ENCODE measurements around the gene C5orf22. TPM values are rescaled to one million over a fixed set of nuclear protein-coding genes. Genes with fewer than 3 reads are reported as not detected.

The C5orf22 gene
- total RNA-seq, 1 donor from 2014 or later: 17.2 TPM

DNA sequence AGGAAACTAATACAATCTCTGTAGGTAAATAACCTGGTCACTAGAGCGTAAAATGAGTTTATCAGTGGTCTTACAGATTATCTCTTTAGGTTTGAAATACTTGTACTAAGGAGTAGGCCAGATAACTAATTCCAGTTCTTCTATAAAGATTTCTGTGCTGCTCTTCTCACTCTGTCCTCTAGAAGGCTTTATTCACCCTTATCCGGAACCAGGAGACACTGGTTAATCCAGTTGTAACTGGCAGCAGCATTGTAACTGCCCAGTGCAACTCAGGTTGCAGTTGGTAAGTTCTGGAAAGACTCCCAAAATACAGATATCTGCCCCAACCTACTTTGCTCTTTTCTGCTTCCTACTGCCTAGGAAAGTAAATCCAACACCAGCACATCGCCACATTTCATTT lies 19.8 kb downstream of the C5orf22 start:
- Mint-ChIP-seq H3K4me1 (ENCODE audit: low read depth) (no peaks in the 10 kb centered on the region), H3K27me3 (ENCODE audit: low read depth) (no peaks in the 10 kb centered on the region), H3K36me3 (ENCODE audit: low read depth) (peaks cover 36% of the 10 kb centered on the region), H3K4me3 (ENCODE audit: unreplicated experiment) (no peak overlapping the region), H3K9me3 (ENCODE audit: low read depth) (no peaks in the 10 kb centered on the region), H3K27ac (ENCODE audit: unreplicated experiment) (no peak overlapping the region)
- TF ChIP-seq, protein P1, sequence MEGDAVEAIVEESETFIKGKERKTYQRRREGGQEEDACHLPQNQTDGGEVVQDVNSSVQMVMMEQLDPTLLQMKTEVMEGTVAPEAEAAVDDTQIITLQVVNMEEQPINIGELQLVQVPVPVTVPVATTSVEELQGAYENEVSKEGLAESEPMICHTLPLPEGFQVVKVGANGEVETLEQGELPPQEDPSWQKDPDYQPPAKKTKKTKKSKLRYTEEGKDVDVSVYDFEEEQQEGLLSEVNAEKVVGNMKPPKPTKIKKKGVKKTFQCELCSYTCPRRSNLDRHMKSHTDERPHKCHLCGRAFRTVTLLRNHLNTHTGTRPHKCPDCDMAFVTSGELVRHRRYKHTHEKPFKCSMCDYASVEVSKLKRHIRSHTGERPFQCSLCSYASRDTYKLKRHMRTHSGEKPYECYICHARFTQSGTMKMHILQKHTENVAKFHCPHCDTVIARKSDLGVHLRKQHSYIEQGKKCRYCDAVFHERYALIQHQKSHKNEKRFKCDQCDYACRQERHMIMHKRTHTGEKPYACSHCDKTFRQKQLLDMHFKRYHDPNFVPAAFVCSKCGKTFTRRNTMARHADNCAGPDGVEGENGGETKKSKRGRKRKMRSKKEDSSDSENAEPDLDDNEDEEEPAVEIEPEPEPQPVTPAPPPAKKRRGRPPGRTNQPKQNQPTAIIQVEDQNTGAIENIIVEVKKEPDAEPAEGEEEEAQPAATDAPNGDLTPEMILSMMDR (IDR thresholded peaks at IDR 0.05): no peak
- no peak for DNase-seq (ENCODE audit: low spot score)

DNA sequence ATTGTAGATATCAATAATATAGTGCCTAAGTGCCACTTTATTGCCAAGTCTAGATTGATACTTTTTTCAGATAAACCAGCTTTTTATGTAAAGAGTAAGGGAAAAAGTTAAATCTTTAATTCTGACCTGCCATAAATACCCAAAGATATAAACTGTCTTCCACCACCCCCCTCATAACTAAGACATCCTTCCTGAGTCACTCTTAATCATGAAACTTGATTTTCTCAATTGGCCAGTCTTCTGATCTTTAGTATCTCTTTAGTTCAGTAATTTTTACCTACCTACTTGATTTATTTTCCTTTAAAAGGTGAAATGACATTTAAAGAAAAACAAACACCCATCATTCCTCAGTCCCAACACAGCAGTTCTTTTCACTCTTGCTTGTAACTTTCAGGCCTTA lies 21.8 kb downstream of the C5orf22 start:
- peaks cover 21% of the 10 kb centered on the region for H3K36me3 Mint-ChIP-seq (ENCODE audit: low read depth)

DNA sequence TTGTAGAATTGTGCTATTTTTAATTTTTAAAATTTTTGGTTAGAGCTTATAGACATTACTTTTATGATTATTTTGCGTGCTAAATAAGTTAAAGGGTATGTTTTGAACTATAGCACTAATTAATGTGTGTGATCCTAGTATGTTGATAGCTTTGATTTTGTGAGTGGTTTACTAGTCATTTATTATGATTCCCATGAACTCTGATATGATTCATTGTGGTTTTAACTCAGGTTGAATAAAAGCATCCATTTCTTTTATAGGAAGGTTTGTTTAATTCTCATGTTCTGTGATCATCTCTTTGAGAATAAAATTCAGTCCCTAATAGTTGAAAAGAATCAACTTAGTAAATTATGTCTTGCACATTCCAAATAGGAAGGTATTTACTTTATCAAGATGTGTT lies 22.5 kb downstream of the C5orf22 start:
- Mint-ChIP-seq H3K27me3 (ENCODE audit: low read depth) (no peaks in the 10 kb centered on the region), H3K9me3 (ENCODE audit: low read depth) (no peaks in the 10 kb centered on the region), H3K4me3 (ENCODE audit: unreplicated experiment) (no peak overlapping the region), H3K27ac (ENCODE audit: unreplicated experiment) (no peak overlapping the region), H3K36me3 (ENCODE audit: low read depth) (peaks cover 21% of the 10 kb centered on the region), H3K4me1 (ENCODE audit: low read depth) (no peaks in the 10 kb centered on the region)
- TF ChIP-seq, protein P1 (IDR thresholded peaks at IDR 0.05): no peak
- no peak for DNase-seq (ENCODE audit: low spot score)

More for the DNA sequence above, 21.8 kb downstream of the C5orf22 start:
- no peak for DNase-seq (ENCODE audit: low spot score)
- no peaks in the 10 kb centered on the region for H3K27me3 Mint-ChIP-seq (ENCODE audit: low read depth)
- H3K9me3 Mint-ChIP-seq (ENCODE audit: low read depth): no peaks in the 10 kb centered on the region
- no peak overlapping the region for H3K4me3 Mint-ChIP-seq (ENCODE audit: unreplicated experiment)
- no peaks in the 10 kb centered on the region for H3K4me1 Mint-ChIP-seq (ENCODE audit: low read depth)
- TF ChIP-seq, protein P1 (IDR thresholded peaks at IDR 0.05): no peak
- no peak overlapping the region for H3K27ac Mint-ChIP-seq (ENCODE audit: unreplicated experiment)

DNA sequence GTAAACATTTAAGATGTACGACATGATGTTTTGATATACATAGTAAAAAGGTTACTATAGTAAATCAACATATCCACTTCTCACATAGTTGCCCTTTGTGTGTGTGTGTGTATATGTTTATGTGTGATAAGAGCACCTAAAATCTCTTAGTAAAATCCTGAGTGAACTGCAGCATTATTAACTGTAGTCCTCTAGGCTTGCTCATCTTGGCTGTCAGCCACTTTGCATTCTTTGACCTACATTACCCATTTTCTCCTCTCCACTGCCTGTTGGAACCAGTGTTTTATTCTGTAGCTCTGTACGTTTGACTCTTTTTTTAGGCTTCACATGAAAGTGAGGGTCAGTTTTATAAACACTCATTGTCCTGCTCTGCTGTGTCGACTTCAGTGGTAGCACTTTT lies 24.4 kb downstream of the C5orf22 start:
- Mint-ChIP-seq H3K36me3 (ENCODE audit: low read depth) (peaks cover 18% of the 10 kb centered on the region), H3K27me3 (ENCODE audit: low read depth) (no peaks in the 10 kb centered on the region), H3K4me3 (ENCODE audit: unreplicated experiment) (no peak overlapping the region), H3K4me1 (ENCODE audit: low read depth) (no peaks in the 10 kb centered on the region), H3K27ac (ENCODE audit: unreplicated experiment) (no peak overlapping the region), H3K9me3 (ENCODE audit: low read depth) (no peaks in the 10 kb centered on the region)
- DNase-seq (ENCODE audit: low spot score): no peak
- TF ChIP-seq, protein P1 (IDR thresholded peaks at IDR 0.05): no peak

DNA sequence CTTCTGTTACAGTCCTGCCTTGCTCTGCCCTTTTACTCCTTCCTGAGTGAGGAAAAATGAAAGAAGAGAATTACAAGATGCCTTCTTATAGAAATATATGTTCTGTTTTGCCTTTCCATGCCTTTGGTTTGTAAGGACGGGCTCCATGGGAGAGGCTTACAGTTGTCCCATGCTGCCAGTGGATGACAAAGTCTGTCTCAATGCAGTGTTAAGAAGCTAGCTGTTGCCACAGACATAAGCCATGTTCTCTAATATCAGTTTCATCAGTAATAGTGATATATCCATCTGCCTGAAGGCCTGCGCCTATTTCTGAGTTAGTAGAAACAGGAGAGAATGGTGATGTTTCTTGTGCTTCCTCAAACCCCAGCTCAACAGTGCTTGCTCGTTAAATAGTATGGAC lies 27.8 kb downstream of the C5orf22 start:
- no peak overlapping the region for H3K27ac Mint-ChIP-seq (ENCODE audit: unreplicated experiment)
- H3K36me3 Mint-ChIP-seq (ENCODE audit: low read depth): peaks cover 6% of the 10 kb centered on the region
- no peaks in the 10 kb centered on the region for H3K27me3 Mint-ChIP-seq (ENCODE audit: low read depth)
- no peaks in the 10 kb centered on the region for H3K9me3 Mint-ChIP-seq (ENCODE audit: low read depth)
- no peak overlapping the region for H3K4me3 Mint-ChIP-seq (ENCODE audit: unreplicated experiment)
- DNase-seq (ENCODE audit: low spot score): no peak
- H3K4me1 Mint-ChIP-seq (ENCODE audit: low read depth): no peaks in the 10 kb centered on the region
- TF ChIP-seq, protein P1 (IDR thresholded peaks at IDR 0.05): no peak
